ENCODE results near the gene DCLK2.

DNA sequence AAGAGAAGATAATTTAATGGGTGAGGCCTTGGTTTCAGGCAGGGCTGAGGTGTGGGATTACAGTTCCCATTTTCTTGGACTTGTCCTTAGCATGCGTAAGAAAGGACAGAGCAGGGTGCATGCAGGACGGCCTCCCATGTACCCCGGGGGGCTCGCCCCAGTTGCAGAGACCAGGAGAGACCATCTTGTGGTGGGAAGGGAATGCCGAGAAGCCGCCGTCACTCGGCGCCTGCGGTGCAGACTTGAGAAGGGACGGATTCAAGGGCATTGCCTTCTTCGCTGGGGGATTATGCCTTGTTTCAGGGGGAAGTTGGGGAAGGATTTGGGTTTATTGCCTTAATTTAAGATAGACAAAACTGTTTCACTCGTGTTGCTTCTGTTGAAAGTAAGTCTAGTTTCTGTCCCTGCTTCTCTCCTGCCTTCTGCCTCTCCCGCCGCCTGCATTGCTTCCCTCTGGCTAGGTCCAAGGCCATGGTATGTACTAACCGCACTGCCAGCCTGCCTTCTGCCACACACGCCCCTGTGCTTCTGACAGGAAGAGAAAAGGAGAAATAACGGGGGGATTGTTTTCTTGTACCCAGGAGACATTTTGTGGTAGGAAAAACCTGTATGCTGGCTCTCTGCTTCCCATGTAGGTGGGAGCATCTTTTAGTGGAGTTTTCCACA is 175.9 kb downstream of the DCLK2 start:
- TF ChIP-seq ZFX (IDR thresholded peaks at IDR 0.05) (no peak), ZNF274 (IDR thresholded peaks at IDR 0.05; ENCODE audit: low read depth, low read length) (no peak), FOSL1 (IDR thresholded peaks at IDR 0.05; ENCODE audit: low read depth) (no peak), SRF (IDR thresholded peaks at IDR 0.05; ENCODE audit: low read depth) (no peak), YY1 (IDR thresholded peaks at IDR 0.05; ENCODE audit: extremely low read depth, insufficient replicate concordance, low read depth, low read length) (no peak), POLR2A (IDR thresholded peaks at IDR 0.05; ENCODE audit: borderline replicate concordance, extremely low read depth, insufficient read depth, insufficient read length) (no peak), RAD21 (IDR thresholded peaks at IDR 0.05; ENCODE audit: low read depth) (no peak), CBX3 (IDR thresholded peaks at IDR 0.05; ENCODE audit: low read depth) (no peak), POLR2AphosphoS5 (IDR thresholded peaks at IDR 0.05; ENCODE audit: low read depth, low read length) (no peak), EZH2phosphoT487 (IDR thresholded peaks at IDR 0.05; ENCODE audit: borderline replicate concordance) (no peak), JUND (IDR thresholded peaks at IDR 0.05) (no peak)
- TF ChIP-seq, protein P1, sequence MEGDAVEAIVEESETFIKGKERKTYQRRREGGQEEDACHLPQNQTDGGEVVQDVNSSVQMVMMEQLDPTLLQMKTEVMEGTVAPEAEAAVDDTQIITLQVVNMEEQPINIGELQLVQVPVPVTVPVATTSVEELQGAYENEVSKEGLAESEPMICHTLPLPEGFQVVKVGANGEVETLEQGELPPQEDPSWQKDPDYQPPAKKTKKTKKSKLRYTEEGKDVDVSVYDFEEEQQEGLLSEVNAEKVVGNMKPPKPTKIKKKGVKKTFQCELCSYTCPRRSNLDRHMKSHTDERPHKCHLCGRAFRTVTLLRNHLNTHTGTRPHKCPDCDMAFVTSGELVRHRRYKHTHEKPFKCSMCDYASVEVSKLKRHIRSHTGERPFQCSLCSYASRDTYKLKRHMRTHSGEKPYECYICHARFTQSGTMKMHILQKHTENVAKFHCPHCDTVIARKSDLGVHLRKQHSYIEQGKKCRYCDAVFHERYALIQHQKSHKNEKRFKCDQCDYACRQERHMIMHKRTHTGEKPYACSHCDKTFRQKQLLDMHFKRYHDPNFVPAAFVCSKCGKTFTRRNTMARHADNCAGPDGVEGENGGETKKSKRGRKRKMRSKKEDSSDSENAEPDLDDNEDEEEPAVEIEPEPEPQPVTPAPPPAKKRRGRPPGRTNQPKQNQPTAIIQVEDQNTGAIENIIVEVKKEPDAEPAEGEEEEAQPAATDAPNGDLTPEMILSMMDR (IDR thresholded peaks at IDR 0.05 in 2 of 3, conservative IDR thresholded peaks at IDR 0.05 in 1 of 3; ENCODE audit: borderline replicate concordance in 1 of 3, insufficient read depth in 1 of 3, low read depth in 2 of 3, low read length in 2 of 3), result no peak
- TF ChIP-seq, protein P2, sequence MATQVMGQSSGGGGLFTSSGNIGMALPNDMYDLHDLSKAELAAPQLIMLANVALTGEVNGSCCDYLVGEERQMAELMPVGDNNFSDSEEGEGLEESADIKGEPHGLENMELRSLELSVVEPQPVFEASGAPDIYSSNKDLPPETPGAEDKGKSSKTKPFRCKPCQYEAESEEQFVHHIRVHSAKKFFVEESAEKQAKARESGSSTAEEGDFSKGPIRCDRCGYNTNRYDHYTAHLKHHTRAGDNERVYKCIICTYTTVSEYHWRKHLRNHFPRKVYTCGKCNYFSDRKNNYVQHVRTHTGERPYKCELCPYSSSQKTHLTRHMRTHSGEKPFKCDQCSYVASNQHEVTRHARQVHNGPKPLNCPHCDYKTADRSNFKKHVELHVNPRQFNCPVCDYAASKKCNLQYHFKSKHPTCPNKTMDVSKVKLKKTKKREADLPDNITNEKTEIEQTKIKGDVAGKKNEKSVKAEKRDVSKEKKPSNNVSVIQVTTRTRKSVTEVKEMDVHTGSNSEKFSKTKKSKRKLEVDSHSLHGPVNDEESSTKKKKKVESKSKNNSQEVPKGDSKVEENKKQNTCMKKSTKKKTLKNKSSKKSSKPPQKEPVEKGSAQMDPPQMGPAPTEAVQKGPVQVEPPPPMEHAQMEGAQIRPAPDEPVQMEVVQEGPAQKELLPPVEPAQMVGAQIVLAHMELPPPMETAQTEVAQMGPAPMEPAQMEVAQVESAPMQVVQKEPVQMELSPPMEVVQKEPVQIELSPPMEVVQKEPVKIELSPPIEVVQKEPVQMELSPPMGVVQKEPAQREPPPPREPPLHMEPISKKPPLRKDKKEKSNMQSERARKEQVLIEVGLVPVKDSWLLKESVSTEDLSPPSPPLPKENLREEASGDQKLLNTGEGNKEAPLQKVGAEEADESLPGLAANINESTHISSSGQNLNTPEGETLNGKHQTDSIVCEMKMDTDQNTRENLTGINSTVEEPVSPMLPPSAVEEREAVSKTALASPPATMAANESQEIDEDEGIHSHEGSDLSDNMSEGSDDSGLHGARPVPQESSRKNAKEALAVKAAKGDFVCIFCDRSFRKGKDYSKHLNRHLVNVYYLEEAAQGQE (IDR thresholded peaks at IDR 0.05; ENCODE audit: low read depth), result no peak
- TF ChIP-seq, protein P3, sequence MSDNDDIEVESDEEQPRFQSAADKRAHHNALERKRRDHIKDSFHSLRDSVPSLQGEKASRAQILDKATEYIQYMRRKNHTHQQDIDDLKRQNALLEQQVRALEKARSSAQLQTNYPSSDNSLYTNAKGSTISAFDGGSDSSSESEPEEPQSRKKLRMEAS (IDR thresholded peaks at IDR 0.05), result no peak

Data from HCT116 (cell line).